Measurements from ENCODE around the gene GUCY2F.

Gene GUCY2F

DNA sequence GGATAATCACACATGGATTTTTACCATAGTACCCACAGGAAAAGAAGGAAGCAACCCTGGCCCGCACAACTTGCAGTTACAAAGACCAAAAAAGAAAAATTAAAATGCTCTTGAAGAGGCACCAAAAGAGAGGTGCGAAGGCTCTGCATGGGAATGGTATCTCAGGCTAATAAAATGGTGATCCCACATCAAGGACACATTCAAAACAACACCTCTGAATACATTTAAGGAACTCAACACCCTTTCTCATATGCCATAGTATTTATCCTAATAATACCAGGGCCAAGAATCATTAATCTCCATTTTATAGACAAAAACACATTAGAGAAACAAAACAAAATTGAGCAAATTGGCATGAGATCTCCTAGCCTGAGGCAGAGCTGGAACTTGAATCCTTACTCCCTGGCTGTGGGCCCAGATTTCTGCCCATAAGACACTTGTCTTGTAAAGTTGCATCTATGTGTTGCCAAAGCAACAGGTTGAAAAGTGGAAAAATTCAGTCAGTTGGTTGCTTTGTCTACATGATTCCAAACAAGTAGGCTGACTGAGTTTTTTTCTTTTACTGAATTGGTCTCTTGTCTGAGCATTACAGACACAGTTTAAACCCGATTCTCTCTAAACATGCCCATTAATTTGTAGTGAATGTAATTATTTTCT lies 33.5 kb downstream of the GUCY2F start:
- DNase-seq (ENCODE audit: insufficient read length, low spot score) (no peak), FAIRE-seq (no peak)
- TF ChIP-seq POLR2A (IDR thresholded peaks at IDR 0.05; ENCODE audit: low read depth, low read length): no peak

DNA sequence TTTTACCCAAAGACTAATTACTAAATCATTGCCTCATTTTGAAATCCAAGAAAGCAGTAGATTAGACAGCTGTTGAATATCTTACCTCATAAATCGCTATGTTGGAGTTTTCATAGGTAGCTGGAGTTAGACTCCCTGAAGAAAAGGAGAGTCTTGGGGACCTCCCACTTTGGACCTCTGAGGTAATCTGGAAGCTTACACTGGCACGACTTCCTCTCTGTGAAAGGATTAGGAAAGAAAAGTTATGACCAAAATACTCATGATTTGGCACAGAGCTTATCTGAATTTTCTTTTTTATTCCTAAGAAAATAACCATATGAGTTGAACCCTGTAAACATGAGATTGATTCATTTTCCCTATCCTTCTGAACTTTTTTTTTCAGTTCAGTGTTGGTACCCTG lies 40.6 kb downstream of the GUCY2F start:
- FAIRE-seq: no peak
- no peak for DNase-seq (ENCODE audit: insufficient read length, low spot score)
- TF ChIP-seq POLR2A (IDR thresholded peaks at IDR 0.05; ENCODE audit: low read depth, low read length): no peak

DNA sequence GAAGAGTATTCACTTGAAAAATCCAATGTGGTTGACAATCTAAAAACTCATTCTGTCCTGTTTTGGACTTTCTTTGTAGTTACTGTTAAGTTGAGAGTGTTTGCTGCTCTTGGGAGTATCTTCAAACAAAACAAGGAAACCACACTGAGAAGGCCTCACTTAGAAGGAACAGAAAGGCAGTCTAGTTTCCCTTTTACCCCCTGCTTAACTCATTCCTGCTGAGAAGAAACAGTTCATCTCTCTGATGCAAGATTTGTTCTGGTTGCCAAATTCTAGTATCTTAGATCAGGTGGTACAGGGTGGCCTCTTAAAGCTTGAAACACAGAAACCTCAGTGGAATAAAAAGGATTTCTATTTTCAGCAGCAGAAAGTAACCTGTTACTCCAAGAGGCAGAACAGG lies 41.4 kb downstream of the GUCY2F start:
- TF ChIP-seq POLR2A (IDR thresholded peaks at IDR 0.05; ENCODE audit: low read depth, low read length): no peak
- FAIRE-seq (no peak), DNase-seq (ENCODE audit: insufficient read length, low spot score) (no peak)

DNA sequence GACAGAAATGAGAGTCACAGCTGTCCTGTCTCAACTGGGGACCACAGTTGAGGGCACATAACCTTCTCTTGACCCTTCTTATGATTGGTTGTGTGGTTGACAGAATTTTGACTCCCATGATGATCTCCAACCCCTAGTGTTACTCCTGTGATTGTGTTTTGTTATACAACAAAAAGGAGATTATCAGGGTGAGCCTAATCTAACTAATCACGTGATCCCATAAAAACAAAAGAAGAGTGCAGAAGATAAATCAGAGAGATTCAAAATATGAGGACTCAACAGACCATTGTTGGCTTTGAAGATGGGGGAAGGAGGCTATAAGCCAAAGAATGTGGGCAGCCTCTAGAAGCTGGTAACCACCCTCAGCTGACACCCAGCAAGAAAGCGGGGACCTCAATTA lies 72.7 kb downstream of the GUCY2F start:
- no peak for TF ChIP-seq POLR2A (IDR thresholded peaks at IDR 0.05; ENCODE audit: low read depth, low read length)
- no peak for DNase-seq (ENCODE audit: insufficient read length, low spot score)
- FAIRE-seq: no peak

DNA sequence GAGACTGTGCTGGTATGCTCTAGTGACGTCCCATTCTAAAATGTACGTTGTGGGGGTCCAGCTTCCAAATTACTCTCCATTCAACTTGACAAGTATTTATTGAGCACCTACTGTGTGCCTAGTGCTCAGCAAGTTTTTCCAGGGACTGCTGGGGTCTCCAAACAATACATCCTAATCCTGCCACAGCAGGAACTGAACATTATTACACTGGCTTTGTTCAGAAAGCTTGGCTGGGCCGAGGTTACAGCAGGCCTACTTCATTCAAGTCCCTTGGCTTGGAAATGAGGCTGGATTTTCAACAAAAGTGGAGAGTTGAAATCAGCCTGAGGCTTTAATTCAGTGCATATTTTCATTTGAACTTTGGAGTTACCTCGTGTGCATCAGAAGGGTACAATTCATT lies 78.0 kb downstream of the GUCY2F start:
- TF ChIP-seq POLR2A (IDR thresholded peaks at IDR 0.05; ENCODE audit: low read depth, low read length): no peak
- no peak for FAIRE-seq

DNA sequence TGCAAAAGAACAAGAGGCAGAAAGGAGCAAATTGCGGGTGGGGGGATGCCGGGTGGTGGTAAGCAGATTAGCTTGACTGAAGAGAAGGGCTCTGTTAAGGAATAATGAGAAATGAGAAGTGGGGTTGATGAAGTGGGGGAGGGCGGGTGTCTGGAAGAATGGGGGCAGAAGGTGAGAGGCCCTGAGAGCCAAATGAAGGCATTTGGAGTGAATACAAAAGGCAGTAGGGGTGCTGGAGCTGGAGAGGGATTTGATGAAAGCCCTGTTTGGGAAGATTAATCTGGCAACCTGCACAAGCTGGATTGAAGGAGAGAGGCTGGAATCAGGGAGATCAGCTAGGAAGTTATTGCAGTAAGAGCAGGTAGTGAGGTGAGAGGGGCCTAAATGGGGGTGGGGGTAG lies 82.1 kb downstream of the GUCY2F start:
- FAIRE-seq (no peak), DNase-seq (ENCODE audit: insufficient read length, low spot score) (no peak)
- TF ChIP-seq POLR2A (IDR thresholded peaks at IDR 0.05; ENCODE audit: low read depth, low read length): no peak

More for the DNA sequence above, 78.0 kb downstream of the GUCY2F start:
- no peak for DNase-seq (ENCODE audit: insufficient read length, low spot score)

DNA sequence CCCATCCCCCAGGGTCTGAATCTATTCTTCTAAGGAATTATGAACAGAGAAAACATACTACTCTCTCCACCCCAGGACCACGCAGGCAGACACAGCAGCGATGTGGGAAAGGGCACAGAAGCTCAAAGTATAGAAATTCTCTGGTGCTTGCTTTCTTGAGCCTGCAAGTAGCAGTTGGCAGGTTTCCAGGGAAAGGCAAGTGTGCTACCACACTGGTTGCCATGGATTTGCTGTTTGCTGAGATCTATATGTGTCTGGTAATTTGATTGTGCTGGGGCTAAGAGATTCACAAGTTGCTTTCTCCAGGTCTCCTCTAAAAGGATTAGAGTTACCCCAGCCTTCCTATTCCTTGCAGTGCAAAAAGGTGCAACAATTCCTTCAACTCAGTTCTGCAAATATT lies 83.1 kb downstream of the GUCY2F start:
- no peak for TF ChIP-seq POLR2A (IDR thresholded peaks at IDR 0.05; ENCODE audit: low read depth, low read length)
- DNase-seq (ENCODE audit: insufficient read length, low spot score) (no peak), FAIRE-seq (no peak)

DNA sequence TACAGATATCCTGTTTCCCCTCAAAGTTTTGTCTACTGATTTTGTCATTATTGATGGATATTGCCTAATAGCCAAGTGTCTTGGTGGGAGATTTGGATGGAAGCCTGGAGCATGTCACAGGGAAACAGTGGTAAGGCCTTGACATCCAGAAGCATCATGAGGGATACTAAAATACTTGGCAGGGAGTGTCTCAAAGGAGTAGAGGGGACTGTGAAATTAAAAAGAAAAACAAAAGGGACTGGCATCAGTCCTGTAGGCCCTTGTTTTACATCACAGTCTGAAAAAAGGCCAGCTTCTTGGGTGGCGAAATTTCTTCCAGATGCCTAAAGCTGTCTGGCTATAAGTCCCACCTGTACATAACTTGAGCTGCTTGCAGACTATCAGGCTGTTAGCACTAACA lies 83.8 kb downstream of the GUCY2F start:
- TF ChIP-seq POLR2A (IDR thresholded peaks at IDR 0.05; ENCODE audit: low read depth, low read length): no peak
- FAIRE-seq (no peak), DNase-seq (ENCODE audit: insufficient read length, low spot score) (no peak)

DNA sequence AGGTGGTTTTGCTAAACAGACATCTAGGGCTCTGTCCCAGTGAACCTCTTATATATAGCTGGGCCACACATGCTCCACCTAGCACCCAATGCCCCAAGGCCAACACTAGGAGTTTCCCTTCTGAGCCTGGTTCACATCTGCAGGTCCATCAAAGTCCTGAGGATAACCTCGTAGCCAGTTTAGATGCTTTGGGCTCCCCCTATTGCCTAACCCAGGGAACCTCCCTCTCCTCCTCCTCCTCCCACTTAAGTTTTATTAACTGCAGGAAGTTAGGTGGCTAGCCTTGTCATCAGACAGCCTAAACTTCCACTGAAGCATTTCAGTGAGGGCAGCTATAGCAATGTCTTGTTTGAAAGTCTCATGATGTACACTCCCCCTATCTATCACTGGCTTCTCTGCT lies 88.0 kb downstream of the GUCY2F start:
- FAIRE-seq (no peak), DNase-seq (ENCODE audit: insufficient read length, low spot score) (no peak)
- TF ChIP-seq POLR2A (IDR thresholded peaks at IDR 0.05; ENCODE audit: low read depth, low read length): no peak

DNA sequence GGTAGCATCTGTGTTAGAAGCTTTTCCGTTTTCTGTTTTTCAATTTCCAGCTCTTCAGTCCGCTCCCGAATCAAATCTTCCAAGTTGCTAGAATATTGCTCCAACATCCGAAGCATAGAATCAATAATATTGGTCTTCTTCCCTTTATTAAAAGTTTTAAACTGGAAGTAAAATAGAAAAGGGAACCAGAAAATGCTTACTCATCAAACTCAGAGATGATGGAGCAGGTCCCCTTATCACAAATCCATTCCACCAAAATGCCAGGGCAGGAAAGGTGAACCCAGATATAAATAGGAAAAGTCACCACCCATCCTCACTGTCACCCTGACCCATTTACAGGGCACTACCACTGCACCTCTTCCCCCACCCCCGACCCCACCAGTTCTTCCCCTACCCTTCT lies 89.0 kb downstream of the GUCY2F start:
- no peak for TF ChIP-seq POLR2A (IDR thresholded peaks at IDR 0.05; ENCODE audit: low read depth, low read length)
- no peak for FAIRE-seq
- no peak for DNase-seq (ENCODE audit: insufficient read length, low spot score)

DNA sequence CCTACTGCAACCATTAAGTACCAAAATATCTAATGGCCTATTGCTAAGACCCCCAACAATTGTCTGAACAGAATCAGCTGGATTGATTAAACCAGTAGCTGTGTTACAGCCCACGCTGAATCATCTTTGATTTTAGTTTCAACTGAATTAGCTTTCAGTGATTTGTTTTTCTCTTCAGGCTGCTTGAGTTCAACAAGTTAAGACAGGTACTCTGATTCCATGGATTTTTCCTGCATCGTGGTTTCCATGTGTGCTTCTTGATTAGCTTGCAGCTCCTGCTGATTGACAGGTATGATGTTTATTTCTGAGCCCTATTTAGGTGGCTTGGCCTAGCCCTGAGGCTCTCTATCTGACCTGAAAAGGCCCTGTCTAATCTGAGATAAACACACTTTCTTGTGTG lies 91.3 kb downstream of the GUCY2F start:
- no peak for FAIRE-seq
- no peak for TF ChIP-seq POLR2A (IDR thresholded peaks at IDR 0.05; ENCODE audit: low read depth, low read length)
- no peak for DNase-seq (ENCODE audit: insufficient read length, low spot score)

DNA sequence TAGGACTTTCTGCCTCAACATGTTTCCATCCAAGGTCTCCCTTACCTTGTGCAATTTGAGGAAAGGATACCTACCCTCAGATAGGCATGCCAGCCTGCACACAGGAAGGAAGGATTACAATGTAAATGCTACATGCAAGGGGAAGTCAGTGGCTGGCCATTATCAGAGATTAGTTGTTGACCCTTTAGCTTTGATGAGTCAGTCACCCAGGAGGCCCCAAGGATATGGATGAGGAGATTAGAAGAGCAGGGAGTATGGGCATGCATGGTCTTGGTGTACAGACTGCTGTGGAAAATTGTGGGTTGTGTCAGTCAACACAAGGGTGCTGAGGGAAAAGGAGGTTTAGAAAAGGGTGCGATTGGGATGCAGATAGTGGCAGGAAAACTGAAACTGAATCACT lies 92.0 kb downstream of the GUCY2F start:
- FAIRE-seq (no peak), DNase-seq (ENCODE audit: insufficient read length, low spot score) (no peak)
- TF ChIP-seq POLR2A (IDR thresholded peaks at IDR 0.05; ENCODE audit: low read depth, low read length): no peak

DNA sequence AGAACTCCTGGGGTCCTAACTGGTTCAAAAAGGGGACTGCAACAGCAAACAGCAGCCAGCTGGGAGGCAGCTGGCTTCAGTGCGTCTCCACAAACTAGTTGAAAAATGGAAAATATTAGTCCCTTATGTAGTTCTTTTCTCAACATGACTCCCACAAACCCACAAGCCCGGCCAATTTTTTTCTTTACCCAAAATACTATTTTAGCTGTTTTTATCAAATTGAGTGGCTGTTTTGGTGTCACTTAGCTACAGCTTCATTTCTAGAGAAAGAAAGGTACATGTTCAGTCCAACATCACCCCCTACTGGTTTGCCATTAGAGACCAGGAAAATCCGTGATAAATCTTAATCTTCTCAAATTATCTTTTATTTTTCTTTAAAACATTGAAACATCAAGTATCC lies 97.2 kb downstream of the GUCY2F start:
- no peak for FAIRE-seq
- no peak for TF ChIP-seq POLR2A (IDR thresholded peaks at IDR 0.05; ENCODE audit: low read depth, low read length)
- no peak for DNase-seq (ENCODE audit: insufficient read length, low spot score)

DNA sequence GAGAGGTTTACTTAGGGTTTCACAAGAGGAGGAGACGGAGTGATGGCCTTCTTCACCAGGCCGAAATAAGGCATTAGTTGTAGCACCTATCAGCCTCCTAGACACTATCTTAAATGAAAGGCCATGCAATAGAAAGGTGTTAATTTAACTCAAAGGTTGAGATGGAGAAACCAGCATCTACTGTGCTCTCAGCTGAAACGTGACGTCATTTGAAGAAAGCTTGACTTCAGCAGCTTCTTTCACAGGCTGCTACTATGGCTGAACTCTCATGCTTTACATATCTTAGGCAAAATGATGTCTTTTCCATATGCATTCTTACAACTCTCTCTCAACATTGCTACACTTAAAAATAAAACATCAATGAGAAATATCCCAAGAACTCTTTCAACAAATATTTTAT lies 99.6 kb downstream of the GUCY2F start:
- DNase-seq (ENCODE audit: insufficient read length, low spot score) (no peak), FAIRE-seq (no peak)
- no peak for TF ChIP-seq POLR2A (IDR thresholded peaks at IDR 0.05; ENCODE audit: low read depth, low read length)

DNA sequence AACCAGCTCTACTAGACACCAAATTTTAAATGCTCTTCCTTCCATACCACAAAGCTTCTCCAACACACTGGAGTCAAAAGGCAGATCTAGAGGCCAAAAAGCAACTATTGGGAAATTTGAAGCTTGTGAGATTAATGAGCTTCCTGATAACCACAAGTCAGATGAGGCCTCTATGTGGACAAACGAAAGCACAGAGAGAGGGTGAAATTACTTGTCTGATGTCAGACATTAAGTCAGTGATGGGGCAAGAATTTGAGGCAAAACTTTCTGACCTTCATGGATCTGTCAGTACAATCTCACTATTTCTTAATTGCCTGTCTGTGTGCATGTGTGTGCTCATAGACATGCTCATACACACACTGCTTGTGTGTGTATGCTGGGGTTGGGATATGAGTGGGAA lies 103.6 kb downstream of the GUCY2F start:
- DNase-seq (ENCODE audit: insufficient read length, low spot score) (no peak), FAIRE-seq (no peak)
- TF ChIP-seq POLR2A (IDR thresholded peaks at IDR 0.05; ENCODE audit: low read depth, low read length): no peak
